Measurements from ENCODE around the gene OR4X2.

DNA sequence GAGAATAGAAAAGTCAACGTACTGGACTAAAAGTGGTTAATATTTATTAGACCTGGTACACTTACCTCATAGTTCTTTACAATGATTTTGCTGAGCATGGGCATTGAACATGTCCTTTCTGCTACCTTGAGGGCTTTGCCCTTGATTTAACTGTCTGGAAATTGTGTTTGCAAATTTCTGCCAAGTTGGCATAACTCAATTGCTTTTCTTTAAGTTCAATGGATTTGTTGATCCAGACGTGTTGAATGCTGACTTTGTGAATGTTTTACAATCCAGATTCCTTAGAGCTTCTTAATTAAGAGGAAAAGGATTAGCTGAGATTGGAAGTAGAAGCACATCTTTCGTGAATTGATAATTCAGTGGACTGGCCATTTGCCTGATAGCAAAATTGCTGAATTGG, 7.2 kb upstream of the OR4X2 start:
- TF ChIP-seq EZH2phosphoT487 (IDR thresholded peaks at IDR 0.05; ENCODE audit: borderline replicate concordance, low read depth) = no peak
- TF ChIP-seq, protein P1, sequence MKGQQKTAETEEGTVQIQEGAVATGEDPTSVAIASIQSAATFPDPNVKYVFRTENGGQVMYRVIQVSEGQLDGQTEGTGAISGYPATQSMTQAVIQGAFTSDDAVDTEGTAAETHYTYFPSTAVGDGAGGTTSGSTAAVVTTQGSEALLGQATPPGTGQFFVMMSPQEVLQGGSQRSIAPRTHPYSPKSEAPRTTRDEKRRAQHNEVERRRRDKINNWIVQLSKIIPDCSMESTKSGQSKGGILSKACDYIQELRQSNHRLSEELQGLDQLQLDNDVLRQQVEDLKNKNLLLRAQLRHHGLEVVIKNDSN (IDR thresholded peaks at IDR 0.05; ENCODE audit: borderline replicate concordance, low read depth) = no peak
- TF ChIP-seq, protein P2, sequence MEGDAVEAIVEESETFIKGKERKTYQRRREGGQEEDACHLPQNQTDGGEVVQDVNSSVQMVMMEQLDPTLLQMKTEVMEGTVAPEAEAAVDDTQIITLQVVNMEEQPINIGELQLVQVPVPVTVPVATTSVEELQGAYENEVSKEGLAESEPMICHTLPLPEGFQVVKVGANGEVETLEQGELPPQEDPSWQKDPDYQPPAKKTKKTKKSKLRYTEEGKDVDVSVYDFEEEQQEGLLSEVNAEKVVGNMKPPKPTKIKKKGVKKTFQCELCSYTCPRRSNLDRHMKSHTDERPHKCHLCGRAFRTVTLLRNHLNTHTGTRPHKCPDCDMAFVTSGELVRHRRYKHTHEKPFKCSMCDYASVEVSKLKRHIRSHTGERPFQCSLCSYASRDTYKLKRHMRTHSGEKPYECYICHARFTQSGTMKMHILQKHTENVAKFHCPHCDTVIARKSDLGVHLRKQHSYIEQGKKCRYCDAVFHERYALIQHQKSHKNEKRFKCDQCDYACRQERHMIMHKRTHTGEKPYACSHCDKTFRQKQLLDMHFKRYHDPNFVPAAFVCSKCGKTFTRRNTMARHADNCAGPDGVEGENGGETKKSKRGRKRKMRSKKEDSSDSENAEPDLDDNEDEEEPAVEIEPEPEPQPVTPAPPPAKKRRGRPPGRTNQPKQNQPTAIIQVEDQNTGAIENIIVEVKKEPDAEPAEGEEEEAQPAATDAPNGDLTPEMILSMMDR (IDR thresholded peaks at IDR 0.05) = no peak

Measured in SK-N-SH (cell line).